Gastrocnemius medialis (tissue), 4 donors: ENCODE measurements around the gene MGAT4C.

ENCODE experiments used
- POLR2A ChIP-seq, 2 donors: fragments of 450-650 bp; IDR thresholded peaks; one replicate each; pipeline ENCODE4 v1.6.1; 2017; ENCODE audit warnings: antibody characterized with exemption in 2 of 2, mild to moderate bottlenecking in 2 of 2, moderate library complexity in 2 of 2
- TF ChIP-seq, protein P1 (sequence below), 5 experiments: fragments of 450-650 bp in 3 of 5; fragments of 200-600 bp in 2 of 5; sonication (generic) in 2 of 5; IDR thresholded peaks in 4 of 5; conservative IDR thresholded peaks in 1 of 5; 1 replicate in 4 of 5; 2 replicates in 1 of 5; pipeline ENCODE4 v1.5.1; 2016 to 2019; ENCODE audit warnings: antibody characterized with exemption in 5 of 5, mild to moderate bottlenecking in 3 of 5, moderate library complexity in 3 of 5

DNA sequence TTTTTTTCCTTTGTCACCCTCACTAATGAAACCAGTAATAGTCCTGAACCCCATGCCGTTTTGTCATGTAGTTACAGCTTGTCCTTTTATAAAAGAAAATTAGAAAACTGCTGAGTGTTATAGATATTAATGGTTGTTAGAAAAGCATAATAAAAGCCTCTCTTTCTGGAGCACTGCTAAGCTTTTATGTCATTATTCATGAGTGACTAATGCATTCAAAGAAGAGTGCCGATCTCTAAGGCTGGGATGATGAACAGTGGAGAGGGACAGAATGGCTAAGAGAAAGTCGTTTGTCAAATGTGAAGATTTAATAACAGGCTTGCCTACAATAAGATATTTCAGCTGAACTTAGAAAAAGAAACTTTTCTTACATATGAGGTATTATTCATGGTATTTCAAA is 121.6 kb downstream of the MGAT4C start:
- TF ChIP-seq, protein P1, sequence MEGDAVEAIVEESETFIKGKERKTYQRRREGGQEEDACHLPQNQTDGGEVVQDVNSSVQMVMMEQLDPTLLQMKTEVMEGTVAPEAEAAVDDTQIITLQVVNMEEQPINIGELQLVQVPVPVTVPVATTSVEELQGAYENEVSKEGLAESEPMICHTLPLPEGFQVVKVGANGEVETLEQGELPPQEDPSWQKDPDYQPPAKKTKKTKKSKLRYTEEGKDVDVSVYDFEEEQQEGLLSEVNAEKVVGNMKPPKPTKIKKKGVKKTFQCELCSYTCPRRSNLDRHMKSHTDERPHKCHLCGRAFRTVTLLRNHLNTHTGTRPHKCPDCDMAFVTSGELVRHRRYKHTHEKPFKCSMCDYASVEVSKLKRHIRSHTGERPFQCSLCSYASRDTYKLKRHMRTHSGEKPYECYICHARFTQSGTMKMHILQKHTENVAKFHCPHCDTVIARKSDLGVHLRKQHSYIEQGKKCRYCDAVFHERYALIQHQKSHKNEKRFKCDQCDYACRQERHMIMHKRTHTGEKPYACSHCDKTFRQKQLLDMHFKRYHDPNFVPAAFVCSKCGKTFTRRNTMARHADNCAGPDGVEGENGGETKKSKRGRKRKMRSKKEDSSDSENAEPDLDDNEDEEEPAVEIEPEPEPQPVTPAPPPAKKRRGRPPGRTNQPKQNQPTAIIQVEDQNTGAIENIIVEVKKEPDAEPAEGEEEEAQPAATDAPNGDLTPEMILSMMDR (IDR thresholded peaks at IDR 0.05 in 4 of 5, conservative IDR thresholded peaks at IDR 0.05 in 1 of 5), result no peak
- TF ChIP-seq POLR2A (IDR thresholded peaks at IDR 0.05), result no peak
